ENCODE results near the gene NPVF. TPM values are rescaled to one million over a fixed set of nuclear protein-coding genes. Genes with fewer than 3 reads are reported as not detected.

The NPVF gene, protein sequence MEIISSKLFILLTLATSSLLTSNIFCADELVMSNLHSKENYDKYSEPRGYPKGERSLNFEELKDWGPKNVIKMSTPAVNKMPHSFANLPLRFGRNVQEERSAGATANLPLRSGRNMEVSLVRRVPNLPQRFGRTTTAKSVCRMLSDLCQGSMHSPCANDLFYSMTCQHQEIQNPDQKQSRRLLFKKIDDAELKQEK
- not detected for total RNA-seq
- long read RNA-seq: 0 reads

- Histone ChIP-seq H3K4me1 (no peaks in the 10 kb centered on the region), H3K36me3 (no peaks in the 10 kb centered on the region), H3K4me3 (no peak within 1 kb of the TSS), H3K9me3 (replicated peaks) (peaks cover 8% of the 10 kb centered on the region), H3K27me3 (ENCODE audit: low read depth) (peaks cover 48% of the 10 kb centered on the region), H3K27ac (replicated peaks) (no peak within 1 kb of the TSS)
- no peak for TF ChIP-seq CTCF (IDR thresholded peaks at IDR 0.05; ENCODE audit: borderline replicate concordance)
- intact Hi-C loops (cut with micrococcal nuclease): no loop called here
- DNase-seq: no peak
Measured at GRCh38 chr7:25228386-25228785, at the start of gene NPVF. TSS of gene NPVF (minus strand) at chr7:25228486. CDS start at chr7:25228439, 47 bp downstream.

DNA sequence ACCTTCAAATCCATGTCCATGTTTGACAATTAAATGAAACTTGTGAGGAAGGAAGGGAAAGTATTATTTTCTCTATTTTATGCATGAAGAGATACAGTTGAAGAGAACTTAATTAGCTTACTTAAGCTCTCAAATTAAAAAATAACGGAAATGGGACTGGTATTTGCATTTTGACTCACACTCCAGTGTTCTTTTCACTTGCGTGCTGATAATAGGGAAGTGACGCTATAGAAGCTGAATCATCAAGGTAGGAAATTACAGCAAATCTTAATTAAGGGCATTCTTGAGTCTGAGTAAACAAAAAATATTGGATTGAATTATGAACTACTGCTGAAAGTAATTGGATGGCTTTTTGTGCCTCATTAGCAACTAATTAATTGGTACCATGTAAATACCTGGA is 44.0 kb upstream of the NPVF start:
- Histone ChIP-seq H3K27ac (replicated peaks) (no peak overlapping the region), H3K36me3 (no peaks in the 10 kb centered on the region), H3K4me3 (no peak overlapping the region), H3K27me3 (ENCODE audit: low read depth) (no peaks in the 10 kb centered on the region), H3K4me1 (no peaks in the 10 kb centered on the region), H3K9me3 (replicated peaks) (no peaks in the 10 kb centered on the region)
- TF ChIP-seq CTCF (IDR thresholded peaks at IDR 0.05; ENCODE audit: borderline replicate concordance): no peak
- DNase-seq: no peak
- intact Hi-C loops (cut with micrococcal nuclease): no loop called here

DNA sequence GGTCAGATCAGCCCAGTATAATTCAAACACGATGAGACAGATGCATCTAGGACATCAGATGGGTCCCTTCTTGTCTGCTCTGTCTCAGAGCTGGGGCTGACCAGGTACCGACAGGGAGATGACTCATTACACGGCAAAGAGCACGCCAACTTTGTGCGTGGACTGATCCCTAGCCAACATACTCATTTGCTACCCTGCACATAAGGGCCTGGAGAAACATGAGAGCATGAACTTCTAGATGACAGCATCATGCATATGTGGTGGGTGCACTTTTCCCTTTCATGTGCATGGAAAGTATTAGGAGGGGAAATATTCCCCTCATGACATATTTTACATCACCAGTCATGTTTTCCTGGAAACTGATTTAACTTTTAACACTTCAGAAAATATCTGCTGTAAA is 35.1 kb upstream of the NPVF start:
- no peak overlapping the region for H3K27ac ChIP-seq (replicated peaks)
- intact Hi-C loops (cut with micrococcal nuclease): loop anchor here (5.0 kb wide), 2 partner anchors 124 to 589 kb away; no protein-coding TSS in a partner anchor
- no peaks in the 10 kb centered on the region for H3K36me3 ChIP-seq
- no peaks in the 10 kb centered on the region for H3K9me3 ChIP-seq (replicated peaks)
- no peak for DNase-seq
- peaks cover 8% of the 10 kb centered on the region for H3K4me1 ChIP-seq
- no peak for TF ChIP-seq CTCF (IDR thresholded peaks at IDR 0.05; ENCODE audit: borderline replicate concordance)
- H3K4me3 ChIP-seq: no peak overlapping the region
- peaks cover 23% of the 10 kb centered on the region for H3K27me3 ChIP-seq (ENCODE audit: low read depth)

- no peaks in the 10 kb centered on the region for H3K9me3 ChIP-seq (replicated peaks)
- no peak overlapping the region for H3K27ac ChIP-seq (replicated peaks)
- peaks cover 8% of the 10 kb centered on the region for H3K4me1 ChIP-seq
- no peaks in the 10 kb centered on the region for H3K36me3 ChIP-seq
- no peak for TF ChIP-seq CTCF (IDR thresholded peaks at IDR 0.05; ENCODE audit: borderline replicate concordance)
- peaks cover 23% of the 10 kb centered on the region for H3K27me3 ChIP-seq (ENCODE audit: low read depth)
- no peak for DNase-seq
- H3K4me3 ChIP-seq: no peak overlapping the region
- intact Hi-C loops (cut with micrococcal nuclease): loop anchor here (5.0 kb wide), 2 partner anchors 125 to 590 kb away; no protein-coding TSS in a partner anchor
Measured at GRCh38 chr7:25262586-25262985, 34.3 kb upstream of the NPVF start.

- no peak for TF ChIP-seq CTCF (IDR thresholded peaks at IDR 0.05; ENCODE audit: borderline replicate concordance)
- no peaks in the 10 kb centered on the region for H3K9me3 ChIP-seq (replicated peaks)
- H3K27ac ChIP-seq (replicated peaks): no peak overlapping the region
- intact Hi-C loops (cut with micrococcal nuclease): loop anchor here (5.0 kb wide), 2 partner anchors 126 to 591 kb away; no protein-coding TSS in a partner anchor
- peaks cover 23% of the 10 kb centered on the region for H3K27me3 ChIP-seq (ENCODE audit: low read depth)
- H3K36me3 ChIP-seq: no peaks in the 10 kb centered on the region
- DNase-seq: no peak
- peaks cover 8% of the 10 kb centered on the region for H3K4me1 ChIP-seq
- no peak overlapping the region for H3K4me3 ChIP-seq
Measured at GRCh38 chr7:25261545-25262140, 33.4 kb upstream of the NPVF start.

Data from left ventricle myocardium inferior (tissue), 1 donor.